ENCODE data around the gene UQCC3. TPM values are rescaled to one million over a fixed set of nuclear protein-coding genes. Genes with fewer than 3 reads are reported as not detected.
"Not testable (repeated sequence)": the region's sequence is repeated elsewhere in the genome, so short reads cannot be mapped to it uniquely, and the experiment has no call there.

UQCC3 gene
- total and polyA plus RNA-seq, 9 donors: 6.5 to 8.9 (median 8.0) TPM

- Histone ChIP-seq H3K9me3 (replicated peaks; ENCODE audit: control insufficient read depth, low read depth, low read length) (no peaks in the 10 kb centered on the region), H3K4me1 (ENCODE audit: control insufficient read depth, insufficient read depth, low read length) (peaks cover 23% of the 10 kb centered on the region), H3K4me3 (ENCODE audit: low read length) (no peak overlapping the region), H3K27ac (ENCODE audit: low read length) (peak overlapping the region; percentile 69), H3K36me3 (ENCODE audit: control insufficient read depth, insufficient read depth, low read length) (peaks cover 50% of the 10 kb centered on the region), H3K27me3 (ENCODE audit: control insufficient read depth, insufficient read depth, low read length) (no peaks in the 10 kb centered on the region)
- DNase-seq: no peak
- 71% methylated on average over 24 of the region's 32 CpGs for WGBS (ENCODE audit: insufficient coverage)
These were observed 24.5 kb upstream of the UQCC3 start for GRCh38 chr11:62646825-62647608.

GRCh38 chr11:62647609-62648005 is 23.9 kb upstream of the UQCC3 start:
- no peak for DNase-seq
- Histone ChIP-seq H3K36me3 (ENCODE audit: control insufficient read depth, insufficient read depth, low read length) (peaks cover 48% of the 10 kb centered on the region), H3K4me1 (ENCODE audit: control insufficient read depth, insufficient read depth, low read length) (peaks cover 28% of the 10 kb centered on the region)

GRCh38 chr11:62648185-62648966 is 23.1 kb upstream of the UQCC3 start:
- no peak overlapping the region for H3K27ac ChIP-seq (ENCODE audit: low read length)
- DNase-seq: no peak
- peaks cover 30% of the 10 kb centered on the region for H3K4me1 ChIP-seq (ENCODE audit: control insufficient read depth, insufficient read depth, low read length)
- no peaks in the 10 kb centered on the region for H3K9me3 ChIP-seq (replicated peaks; ENCODE audit: control insufficient read depth, low read depth, low read length)
- WGBS (ENCODE audit: insufficient coverage): 85% methylated on average over 24 of the region's 24 CpGs
- H3K27me3 ChIP-seq (ENCODE audit: control insufficient read depth, insufficient read depth, low read length): no peaks in the 10 kb centered on the region
- no peak overlapping the region for H3K4me3 ChIP-seq (ENCODE audit: low read length)
- peaks cover 42% of the 10 kb centered on the region for H3K36me3 ChIP-seq (ENCODE audit: control insufficient read depth, insufficient read depth, low read length)

More at GRCh38 chr11:62647609-62648005, 23.9 kb upstream of the UQCC3 start:
- 86% methylated on average over 5 of the region's 6 CpGs for WGBS (ENCODE audit: insufficient coverage)
- no peaks in the 10 kb centered on the region for H3K27me3 ChIP-seq (ENCODE audit: control insufficient read depth, insufficient read depth, low read length)
- H3K27ac ChIP-seq (ENCODE audit: low read length): no peak overlapping the region
- H3K4me3 ChIP-seq (ENCODE audit: low read length): no peak overlapping the region
- H3K9me3 ChIP-seq (replicated peaks; ENCODE audit: control insufficient read depth, low read depth, low read length): no peaks in the 10 kb centered on the region

GRCh38 chr11:62648967-62649364 is 22.5 kb upstream of the UQCC3 start:
- Histone ChIP-seq H3K27ac (ENCODE audit: low read length) (no peak overlapping the region), H3K36me3 (ENCODE audit: control insufficient read depth, insufficient read depth, low read length) (peaks cover 36% of the 10 kb centered on the region), H3K9me3 (replicated peaks; ENCODE audit: control insufficient read depth, low read depth, low read length) (no peaks in the 10 kb centered on the region), H3K27me3 (ENCODE audit: control insufficient read depth, insufficient read depth, low read length) (no peaks in the 10 kb centered on the region), H3K4me3 (ENCODE audit: low read length) (no peak overlapping the region), H3K4me1 (ENCODE audit: control insufficient read depth, insufficient read depth, low read length) (peaks cover 30% of the 10 kb centered on the region)
- no peak for DNase-seq
- WGBS (ENCODE audit: insufficient coverage): 93% methylated on average over 6 of the region's 11 CpGs

GRCh38 chr11:62649486-62649885 is 22.0 kb upstream of the UQCC3 start:
- Histone ChIP-seq H3K4me1 (ENCODE audit: control insufficient read depth, insufficient read depth, low read length) (peaks cover 30% of the 10 kb centered on the region), H3K27ac (ENCODE audit: low read length) (no peak overlapping the region), H3K9me3 (replicated peaks; ENCODE audit: control insufficient read depth, low read depth, low read length) (no peaks in the 10 kb centered on the region), H3K27me3 (ENCODE audit: control insufficient read depth, insufficient read depth, low read length) (no peaks in the 10 kb centered on the region), H3K4me3 (ENCODE audit: low read length) (no peak overlapping the region), H3K36me3 (ENCODE audit: control insufficient read depth, insufficient read depth, low read length) (peaks cover 31% of the 10 kb centered on the region)
- no peak for DNase-seq
- 93% methylated on average over 9 of the region's 11 CpGs for WGBS (ENCODE audit: insufficient coverage)

- H3K36me3 ChIP-seq (ENCODE audit: control insufficient read depth, insufficient read depth, low read length): peaks cover 30% of the 10 kb centered on the region
- WGBS (ENCODE audit: insufficient coverage): 99% methylated on average over 9 of the region's 12 CpGs
These were observed 21.2 kb upstream of the UQCC3 start for GRCh38 chr11:62650283-62650682.

GRCh38 chr11:62652161-62653006 is 19.1 kb upstream of the UQCC3 start:
- H3K27me3 ChIP-seq (ENCODE audit: control insufficient read depth, insufficient read depth, low read length): no peaks in the 10 kb centered on the region
- H3K36me3 ChIP-seq (ENCODE audit: control insufficient read depth, insufficient read depth, low read length): peaks cover 25% of the 10 kb centered on the region
- peak overlapping the region; percentile 95 for H3K4me3 ChIP-seq (ENCODE audit: low read length)
- H3K27ac ChIP-seq (ENCODE audit: low read length): peak overlapping the region; percentile 91
- no peaks in the 10 kb centered on the region for H3K9me3 ChIP-seq (replicated peaks; ENCODE audit: control insufficient read depth, low read depth, low read length)
- 2% methylated on average over 7 of the region's 16 CpGs for WGBS (ENCODE audit: insufficient coverage)
- DNase-seq: no peak
- H3K4me1 ChIP-seq (ENCODE audit: control insufficient read depth, insufficient read depth, low read length): peaks cover 15% of the 10 kb centered on the region

More at GRCh38 chr11:62650283-62650682, 21.2 kb upstream of the UQCC3 start:
- DNase-seq; H3K9me3 ChIP-seq (replicated peaks; ENCODE audit: control insufficient read depth, low read depth, low read length); H3K27me3 ChIP-seq (ENCODE audit: control insufficient read depth, insufficient read depth, low read length); H3K4me3 ChIP-seq (ENCODE audit: low read length); H3K27ac ChIP-seq (ENCODE audit: low read length): not testable (repeated sequence)
- H3K4me1 ChIP-seq (ENCODE audit: control insufficient read depth, insufficient read depth, low read length): peaks cover 26% of the 10 kb centered on the region

- H3K27ac ChIP-seq (ENCODE audit: low read length): no peak overlapping the region
- no peak overlapping the region for H3K4me3 ChIP-seq (ENCODE audit: low read length)
- DNase-seq: no peak
- peaks cover 14% of the 10 kb centered on the region for H3K4me1 ChIP-seq (ENCODE audit: control insufficient read depth, insufficient read depth, low read length)
- H3K36me3 ChIP-seq (ENCODE audit: control insufficient read depth, insufficient read depth, low read length): peaks cover 6% of the 10 kb centered on the region
- H3K9me3 ChIP-seq (replicated peaks; ENCODE audit: control insufficient read depth, low read depth, low read length): no peaks in the 10 kb centered on the region
- WGBS (ENCODE audit: insufficient coverage): no CpG with 5 or more reads among the region's 11 CpGs
- no peaks in the 10 kb centered on the region for H3K27me3 ChIP-seq (ENCODE audit: control insufficient read depth, insufficient read depth, low read length)
These were observed 17.2 kb upstream of the UQCC3 start for GRCh38 chr11:62654297-62654696.

GRCh38 chr11:62656796-62657429 is 14.6 kb upstream of the UQCC3 start:
- no peak for DNase-seq
- Histone ChIP-seq H3K9me3 (replicated peaks; ENCODE audit: control insufficient read depth, low read depth, low read length) (no peaks in the 10 kb centered on the region), H3K27ac (ENCODE audit: low read length) (no peak overlapping the region), H3K4me1 (ENCODE audit: control insufficient read depth, insufficient read depth, low read length) (peaks cover 8% of the 10 kb centered on the region), H3K27me3 (ENCODE audit: control insufficient read depth, insufficient read depth, low read length) (no peaks in the 10 kb centered on the region), H3K36me3 (ENCODE audit: control insufficient read depth, insufficient read depth, low read length) (no peaks in the 10 kb centered on the region), H3K4me3 (ENCODE audit: low read length) (no peak overlapping the region)
- WGBS (ENCODE audit: insufficient coverage): no CpG with 5 or more reads among the region's 5 CpGs
